H1 (cell line): ENCODE data around the gene GSAP. TPM values are rescaled to one million over a fixed set of nuclear protein-coding genes. Genes with fewer than 3 reads are reported as not detected.

Experiments used
- EGR1 ChIP-seq: IDR thresholded peaks from 2 replicates; pipeline ENCODE4 v1.6.1; 2011; ENCODE audit warnings: low read depth, low read length, borderline replicate concordance
- GABPA ChIP-seq: IDR thresholded peaks from 2 replicates; pipeline ENCODE4 v1.6.1; 2011; ENCODE audit warnings: mild to moderate bottlenecking, low read length, moderate library complexity, borderline replicate concordance; ENCODE audit not compliant: insufficient read depth
- KDM1A ChIP-seq: fragments of 200-600, 300-600 bp; sonication (generic); IDR thresholded peaks from 2 replicates; pipeline ENCODE4 v1.7.1; 2016; ENCODE audit warnings: mild to moderate bottlenecking, low read length, borderline replicate concordance
- SAP30 ChIP-seq: fragments of 300-600 bp; sonication (generic); IDR thresholded peaks from 2 replicates; pipeline ENCODE4 v1.7.1; 2012; ENCODE audit warnings: low read length, moderate library complexity, mild to moderate bottlenecking, inconsistent platforms; ENCODE audit not compliant: insufficient read depth, insufficient replicate concordance
- TCF12 ChIP-seq: IDR thresholded peaks from 2 replicates; pipeline ENCODE4 v1.6.1; 2011; ENCODE audit warnings: low read depth, mild to moderate bottlenecking, low read length
- ZNF274 ChIP-seq: IDR thresholded peaks from 2 replicates; pipeline ENCODE4 v1.7.0; 2012; ENCODE audit warnings: low read length, borderline replicate concordance; ENCODE audit errors: extremely low read depth
- polyA plus RNA-seq, 7 experiments: library from polyadenylated mRNA; depleted of rRNA in 3 of 7; stranded (reverse) in 5 of 7; unstranded in 2 of 7; fragments of >200 nt in 5 of 7; fragments of 200-250 nt in 2 of 7; gene quantifications; 1 replicate in 5 of 7; 2 replicates in 1 of 7; 4 replicates in 1 of 7; pipeline versions ENCODE4 v1.2.1 to v1.2.3, GENCODE V29; 2011 to 2013; ENCODE audit warnings: missing spikeins in 2 of 7, mixed read lengths in 2 of 7
- total RNA-seq: library from RNA; stranded (reverse); fragmentation: NEBNext Ultra II Directional; extraction: Animal tissue kit (Norgen Biotek cat#: 25700); gene quantifications from 2 replicates; pipeline ENCODE4 v1.2.1, GENCODE V29; 2021
- TF ChIP-seq, protein P1 (sequence below): fragments of 300-600 bp; sonication (generic); IDR thresholded peaks from 2 replicates; pipeline ENCODE4 v1.7.1; 2012; ENCODE audit warnings: low read length, moderate library complexity, mild to moderate bottlenecking, inconsistent platforms; ENCODE audit not compliant: insufficient replicate concordance
- TF ChIP-seq, protein P2 (sequence below): IDR thresholded peaks from 2 replicates; pipeline ENCODE4 v1.6.1; 2012; ENCODE audit warnings: low read length, inconsistent platforms

GSAP gene
- total and polyA plus RNA-seq, 2 of the 8 experiments (the other 6 are each of a cell fraction or from before 2014, with no cell fraction given) = 0.93 to 2.1 TPM

GRCh38 chr7:77316219-77316978 is 99.8 kb downstream of the GSAP start (continued):
- TF ChIP-seq, protein P1, sequence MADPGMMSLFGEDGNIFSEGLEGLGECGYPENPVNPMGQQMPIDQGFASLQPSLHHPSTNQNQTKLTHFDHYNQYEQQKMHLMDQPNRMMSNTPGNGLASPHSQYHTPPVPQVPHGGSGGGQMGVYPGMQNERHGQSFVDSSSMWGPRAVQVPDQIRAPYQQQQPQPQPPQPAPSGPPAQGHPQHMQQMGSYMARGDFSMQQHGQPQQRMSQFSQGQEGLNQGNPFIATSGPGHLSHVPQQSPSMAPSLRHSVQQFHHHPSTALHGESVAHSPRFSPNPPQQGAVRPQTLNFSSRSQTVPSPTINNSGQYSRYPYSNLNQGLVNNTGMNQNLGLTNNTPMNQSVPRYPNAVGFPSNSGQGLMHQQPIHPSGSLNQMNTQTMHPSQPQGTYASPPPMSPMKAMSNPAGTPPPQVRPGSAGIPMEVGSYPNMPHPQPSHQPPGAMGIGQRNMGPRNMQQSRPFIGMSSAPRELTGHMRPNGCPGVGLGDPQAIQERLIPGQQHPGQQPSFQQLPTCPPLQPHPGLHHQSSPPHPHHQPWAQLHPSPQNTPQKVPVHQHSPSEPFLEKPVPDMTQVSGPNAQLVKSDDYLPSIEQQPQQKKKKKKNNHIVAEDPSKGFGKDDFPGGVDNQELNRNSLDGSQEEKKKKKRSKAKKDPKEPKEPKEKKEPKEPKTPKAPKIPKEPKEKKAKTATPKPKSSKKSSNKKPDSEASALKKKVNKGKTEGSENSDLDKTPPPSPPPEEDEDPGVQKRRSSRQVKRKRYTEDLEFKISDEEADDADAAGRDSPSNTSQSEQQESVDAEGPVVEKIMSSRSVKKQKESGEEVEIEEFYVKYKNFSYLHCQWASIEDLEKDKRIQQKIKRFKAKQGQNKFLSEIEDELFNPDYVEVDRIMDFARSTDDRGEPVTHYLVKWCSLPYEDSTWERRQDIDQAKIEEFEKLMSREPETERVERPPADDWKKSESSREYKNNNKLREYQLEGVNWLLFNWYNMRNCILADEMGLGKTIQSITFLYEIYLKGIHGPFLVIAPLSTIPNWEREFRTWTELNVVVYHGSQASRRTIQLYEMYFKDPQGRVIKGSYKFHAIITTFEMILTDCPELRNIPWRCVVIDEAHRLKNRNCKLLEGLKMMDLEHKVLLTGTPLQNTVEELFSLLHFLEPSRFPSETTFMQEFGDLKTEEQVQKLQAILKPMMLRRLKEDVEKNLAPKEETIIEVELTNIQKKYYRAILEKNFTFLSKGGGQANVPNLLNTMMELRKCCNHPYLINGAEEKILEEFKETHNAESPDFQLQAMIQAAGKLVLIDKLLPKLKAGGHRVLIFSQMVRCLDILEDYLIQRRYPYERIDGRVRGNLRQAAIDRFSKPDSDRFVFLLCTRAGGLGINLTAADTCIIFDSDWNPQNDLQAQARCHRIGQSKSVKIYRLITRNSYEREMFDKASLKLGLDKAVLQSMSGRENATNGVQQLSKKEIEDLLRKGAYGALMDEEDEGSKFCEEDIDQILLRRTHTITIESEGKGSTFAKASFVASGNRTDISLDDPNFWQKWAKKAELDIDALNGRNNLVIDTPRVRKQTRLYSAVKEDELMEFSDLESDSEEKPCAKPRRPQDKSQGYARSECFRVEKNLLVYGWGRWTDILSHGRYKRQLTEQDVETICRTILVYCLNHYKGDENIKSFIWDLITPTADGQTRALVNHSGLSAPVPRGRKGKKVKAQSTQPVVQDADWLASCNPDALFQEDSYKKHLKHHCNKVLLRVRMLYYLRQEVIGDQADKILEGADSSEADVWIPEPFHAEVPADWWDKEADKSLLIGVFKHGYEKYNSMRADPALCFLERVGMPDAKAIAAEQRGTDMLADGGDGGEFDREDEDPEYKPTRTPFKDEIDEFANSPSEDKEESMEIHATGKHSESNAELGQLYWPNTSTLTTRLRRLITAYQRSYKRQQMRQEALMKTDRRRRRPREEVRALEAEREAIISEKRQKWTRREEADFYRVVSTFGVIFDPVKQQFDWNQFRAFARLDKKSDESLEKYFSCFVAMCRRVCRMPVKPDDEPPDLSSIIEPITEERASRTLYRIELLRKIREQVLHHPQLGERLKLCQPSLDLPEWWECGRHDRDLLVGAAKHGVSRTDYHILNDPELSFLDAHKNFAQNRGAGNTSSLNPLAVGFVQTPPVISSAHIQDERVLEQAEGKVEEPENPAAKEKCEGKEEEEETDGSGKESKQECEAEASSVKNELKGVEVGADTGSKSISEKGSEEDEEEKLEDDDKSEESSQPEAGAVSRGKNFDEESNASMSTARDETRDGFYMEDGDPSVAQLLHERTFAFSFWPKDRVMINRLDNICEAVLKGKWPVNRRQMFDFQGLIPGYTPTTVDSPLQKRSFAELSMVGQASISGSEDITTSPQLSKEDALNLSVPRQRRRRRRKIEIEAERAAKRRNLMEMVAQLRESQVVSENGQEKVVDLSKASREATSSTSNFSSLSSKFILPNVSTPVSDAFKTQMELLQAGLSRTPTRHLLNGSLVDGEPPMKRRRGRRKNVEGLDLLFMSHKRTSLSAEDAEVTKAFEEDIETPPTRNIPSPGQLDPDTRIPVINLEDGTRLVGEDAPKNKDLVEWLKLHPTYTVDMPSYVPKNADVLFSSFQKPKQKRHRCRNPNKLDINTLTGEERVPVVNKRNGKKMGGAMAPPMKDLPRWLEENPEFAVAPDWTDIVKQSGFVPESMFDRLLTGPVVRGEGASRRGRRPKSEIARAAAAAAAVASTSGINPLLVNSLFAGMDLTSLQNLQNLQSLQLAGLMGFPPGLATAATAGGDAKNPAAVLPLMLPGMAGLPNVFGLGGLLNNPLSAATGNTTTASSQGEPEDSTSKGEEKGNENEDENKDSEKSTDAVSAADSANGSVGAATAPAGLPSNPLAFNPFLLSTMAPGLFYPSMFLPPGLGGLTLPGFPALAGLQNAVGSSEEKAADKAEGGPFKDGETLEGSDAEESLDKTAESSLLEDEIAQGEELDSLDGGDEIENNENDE = no peak
- TF ChIP-seq EGR1 (no peak), ZNF274 (no peak), TCF12 (no peak), SAP30 (no peak), KDM1A (no peak), GABPA (no peak)
- TF ChIP-seq, protein P2, sequence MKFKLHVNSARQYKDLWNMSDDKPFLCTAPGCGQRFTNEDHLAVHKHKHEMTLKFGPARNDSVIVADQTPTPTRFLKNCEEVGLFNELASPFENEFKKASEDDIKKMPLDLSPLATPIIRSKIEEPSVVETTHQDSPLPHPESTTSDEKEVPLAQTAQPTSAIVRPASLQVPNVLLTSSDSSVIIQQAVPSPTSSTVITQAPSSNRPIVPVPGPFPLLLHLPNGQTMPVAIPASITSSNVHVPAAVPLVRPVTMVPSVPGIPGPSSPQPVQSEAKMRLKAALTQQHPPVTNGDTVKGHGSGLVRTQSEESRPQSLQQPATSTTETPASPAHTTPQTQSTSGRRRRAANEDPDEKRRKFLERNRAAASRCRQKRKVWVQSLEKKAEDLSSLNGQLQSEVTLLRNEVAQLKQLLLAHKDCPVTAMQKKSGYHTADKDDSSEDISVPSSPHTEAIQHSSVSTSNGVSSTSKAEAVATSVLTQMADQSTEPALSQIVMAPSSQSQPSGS = no peak
